ENCODE data around the gene AGO3.

DNA sequence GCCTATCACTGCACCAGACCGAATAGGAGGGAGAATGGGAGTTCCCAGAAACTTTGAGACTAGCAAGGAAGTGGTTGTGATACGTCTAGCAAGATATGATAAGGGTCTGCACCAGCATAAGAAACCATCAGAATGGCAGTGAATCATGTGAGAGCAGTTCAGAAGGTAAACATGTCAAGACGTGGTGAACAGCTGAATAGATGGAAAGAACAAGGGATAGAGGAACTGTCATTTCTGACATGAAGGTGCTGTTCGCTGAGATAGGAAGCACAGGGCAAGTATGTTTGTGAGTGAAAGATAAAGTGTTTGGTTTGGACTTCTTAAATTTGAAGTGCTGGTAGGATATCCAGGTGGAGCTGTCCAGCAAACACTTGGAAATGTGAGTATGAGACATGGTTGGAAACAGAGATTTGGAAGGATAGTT is 49.0 kb upstream of the AGO3 start:
- TF ChIP-seq, protein P1, sequence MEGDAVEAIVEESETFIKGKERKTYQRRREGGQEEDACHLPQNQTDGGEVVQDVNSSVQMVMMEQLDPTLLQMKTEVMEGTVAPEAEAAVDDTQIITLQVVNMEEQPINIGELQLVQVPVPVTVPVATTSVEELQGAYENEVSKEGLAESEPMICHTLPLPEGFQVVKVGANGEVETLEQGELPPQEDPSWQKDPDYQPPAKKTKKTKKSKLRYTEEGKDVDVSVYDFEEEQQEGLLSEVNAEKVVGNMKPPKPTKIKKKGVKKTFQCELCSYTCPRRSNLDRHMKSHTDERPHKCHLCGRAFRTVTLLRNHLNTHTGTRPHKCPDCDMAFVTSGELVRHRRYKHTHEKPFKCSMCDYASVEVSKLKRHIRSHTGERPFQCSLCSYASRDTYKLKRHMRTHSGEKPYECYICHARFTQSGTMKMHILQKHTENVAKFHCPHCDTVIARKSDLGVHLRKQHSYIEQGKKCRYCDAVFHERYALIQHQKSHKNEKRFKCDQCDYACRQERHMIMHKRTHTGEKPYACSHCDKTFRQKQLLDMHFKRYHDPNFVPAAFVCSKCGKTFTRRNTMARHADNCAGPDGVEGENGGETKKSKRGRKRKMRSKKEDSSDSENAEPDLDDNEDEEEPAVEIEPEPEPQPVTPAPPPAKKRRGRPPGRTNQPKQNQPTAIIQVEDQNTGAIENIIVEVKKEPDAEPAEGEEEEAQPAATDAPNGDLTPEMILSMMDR (conservative IDR thresholded peaks at IDR 0.05; ENCODE audit: low read length): no peak
- TF ChIP-seq EZH2phosphoT487 (IDR thresholded peaks at IDR 0.05; ENCODE audit: borderline replicate concordance, low read depth, low read length): no peak
